ENCODE results near the gene MBNL3. TPM values are rescaled to one million over a fixed set of nuclear protein-coding genes. Genes with fewer than 3 reads are reported as not detected.

The MBNL3 gene
- total RNA-seq, 3 donors from 2014 or later, result 17.2 to 51.4 (median 40.6) TPM

GRCh38 chrX:132409780-132410556, 78.9 kb downstream of the MBNL3 start:
- intact Hi-C loops (cut with DNase I, micrococcal nuclease), result no loop called here
- Histone ChIP-seq H3K4me1 (ENCODE audit: low read depth) (no peaks in the 10 kb centered on the region), H3K9me3 (no peaks in the 10 kb centered on the region), H3K36me3 (ENCODE audit: low read depth) (no peaks in the 10 kb centered on the region), H3K4me3 (no peak overlapping the region)
- TF ChIP-seq CTCF (IDR thresholded peaks at IDR 0.05), result no peak
- DNase-seq, result no peak
- ATAC-seq, result no peak

GRCh38 chrX:132407691-132408090, 81.1 kb downstream of the MBNL3 start:
- no peaks in the 10 kb centered on the region for H3K4me1 ChIP-seq (ENCODE audit: low read depth)
- no peaks in the 10 kb centered on the region for H3K36me3 ChIP-seq (ENCODE audit: low read depth)
- H3K9me3 ChIP-seq, result no peaks in the 10 kb centered on the region
- intact Hi-C loops (cut with DNase I, micrococcal nuclease), result no loop called here
- TF ChIP-seq CTCF (IDR thresholded peaks at IDR 0.05), result no peak
- H3K4me3 ChIP-seq, result no peak overlapping the region
- ATAC-seq, result no peak
- no peak for DNase-seq

GRCh38 chrX:132406106-132406505, 82.7 kb downstream of the MBNL3 start:
- no peak for DNase-seq
- H3K36me3 ChIP-seq (ENCODE audit: low read depth), result no peaks in the 10 kb centered on the region
- H3K9me3 ChIP-seq, result no peaks in the 10 kb centered on the region
- intact Hi-C loops (cut with DNase I, micrococcal nuclease), result no loop called here
- no peaks in the 10 kb centered on the region for H3K4me1 ChIP-seq (ENCODE audit: low read depth)
- no peak for ATAC-seq
- H3K4me3 ChIP-seq, result no peak overlapping the region
- TF ChIP-seq CTCF (IDR thresholded peaks at IDR 0.05), result no peak

GRCh38 chrX:132404266-132404665, 84.6 kb downstream of the MBNL3 start:
- ATAC-seq (no peak), DNase-seq (no peak)
- H3K36me3 ChIP-seq (ENCODE audit: low read depth), result no peaks in the 10 kb centered on the region
- no peaks in the 10 kb centered on the region for H3K4me1 ChIP-seq (ENCODE audit: low read depth)
- intact Hi-C loops (cut with DNase I, micrococcal nuclease), result no loop called here
- H3K4me3 ChIP-seq, result no peak overlapping the region
- TF ChIP-seq CTCF (IDR thresholded peaks at IDR 0.05), result no peak
- no peaks in the 10 kb centered on the region for H3K9me3 ChIP-seq

- Histone ChIP-seq H3K36me3 (ENCODE audit: low read depth) (no peaks in the 10 kb centered on the region), H3K9me3 (no peaks in the 10 kb centered on the region), H3K4me1 (ENCODE audit: low read depth) (no peaks in the 10 kb centered on the region), H3K4me3 (no peak overlapping the region)
- no peak for TF ChIP-seq CTCF (IDR thresholded peaks at IDR 0.05)
- DNase-seq (no peak), ATAC-seq (no peak)
- intact Hi-C loops (cut with DNase I, micrococcal nuclease), result no loop called here
These were observed 86.9 kb downstream of the MBNL3 start for GRCh38 chrX:132401935-132402334.
